HG03439 (cell line): ENCODE measurements around the gene ZFR.

ENCODE experiments used
- ATAC-seq: cut with Tn5 transposase; IDR thresholded peaks from one replicate; pipeline ENCODE4 v1.9.1; 2021; ENCODE audit warnings: mild to moderate bottlenecking, moderate library complexity; ENCODE audit not compliant: unreplicated experiment

Gene ZFR

GRCh38 chr5:32444431-32445286 lies at the start of gene ZFR:
TSS of gene ZFR (minus strand) at chr5:32444740. CDS start at chr5:32444658, 82 bp downstream.
- peak; percentile 85 for ATAC-seq

DNA sequence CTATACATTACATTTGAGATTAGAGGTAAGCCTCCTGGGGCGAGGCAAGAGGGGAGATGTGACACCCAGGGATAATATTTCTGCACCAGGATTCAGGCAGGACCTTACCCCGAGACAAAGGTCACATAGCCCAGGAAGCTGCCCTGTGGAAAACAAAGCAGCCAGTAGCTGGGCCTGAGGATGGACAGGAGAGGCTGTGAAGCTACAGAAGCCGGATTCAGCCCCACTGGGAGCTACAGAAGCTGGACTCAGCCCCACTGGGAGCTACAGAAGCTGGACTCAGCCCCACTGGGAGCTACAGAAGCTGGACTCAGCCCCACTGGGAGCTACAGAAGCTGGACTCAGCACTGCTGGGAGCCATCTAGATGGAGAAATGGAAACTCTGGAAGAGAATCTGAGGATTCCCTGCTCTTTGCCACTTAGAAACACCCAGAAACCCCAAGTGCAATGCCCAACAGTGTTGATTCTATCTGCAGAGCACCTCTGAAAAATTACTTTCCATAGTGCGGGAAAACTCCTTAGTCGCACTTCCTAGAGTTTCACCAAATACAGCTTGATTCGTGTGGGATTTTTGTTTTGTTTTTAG lies 46.5 kb upstream of the ZFR start:
- no peak for ATAC-seq

DNA sequence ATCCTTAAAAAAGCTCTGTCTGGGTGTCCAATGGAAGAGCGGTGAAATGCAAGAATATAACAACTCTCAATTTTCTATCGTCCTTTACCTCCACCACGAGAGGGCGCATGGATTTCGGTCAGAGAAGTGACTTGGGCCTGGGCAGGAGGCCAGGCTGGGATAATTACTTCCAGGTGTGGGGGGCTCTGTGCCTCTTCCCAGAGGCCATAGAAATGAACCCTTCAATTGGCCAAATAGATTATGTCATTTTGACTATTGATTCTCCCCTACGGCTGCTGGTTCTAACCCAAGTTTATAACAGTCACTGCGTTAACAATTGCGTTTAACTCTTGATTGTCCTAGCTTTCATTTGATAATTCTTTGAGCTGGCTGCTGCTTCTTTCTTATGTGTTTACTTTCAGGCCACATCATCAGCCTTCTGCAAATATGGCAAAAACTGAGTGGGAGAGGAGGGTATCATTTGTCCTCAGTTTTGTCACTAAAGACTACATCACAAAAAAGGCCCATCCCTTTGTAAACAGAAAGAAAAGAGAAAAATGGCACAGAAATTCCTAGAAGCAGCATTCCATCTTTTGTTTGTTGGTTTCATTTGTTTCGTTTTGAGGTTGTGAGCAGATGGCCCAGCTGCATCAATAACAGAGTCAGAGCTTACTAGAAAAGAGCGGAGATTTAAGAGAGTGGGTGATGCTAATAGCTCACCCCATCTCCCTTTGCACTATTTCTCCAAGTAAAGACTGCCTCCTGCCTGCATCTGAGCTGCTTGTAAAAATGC lies 45.4 kb upstream of the ZFR start:
- peak; percentile 49 for ATAC-seq

DNA sequence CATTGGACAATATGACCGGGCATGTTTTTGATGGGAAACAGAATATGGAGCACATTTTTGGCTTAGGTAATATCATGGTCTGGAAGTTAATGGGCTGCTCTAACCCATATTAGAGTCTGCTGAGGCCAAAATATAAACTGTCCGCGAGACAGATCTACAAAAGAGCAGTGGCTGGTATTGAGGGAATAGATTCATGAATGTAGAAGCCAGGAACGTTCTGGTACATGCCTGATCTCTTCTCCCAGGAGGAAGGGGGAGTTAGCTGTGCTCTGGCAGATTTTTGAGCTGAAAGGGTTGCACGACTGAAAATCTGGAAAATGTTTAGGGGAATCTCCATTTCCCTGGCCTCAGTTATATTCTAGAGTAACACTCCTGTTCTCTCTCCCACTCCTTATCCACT lies 42.9 kb upstream of the ZFR start:
- no peak for ATAC-seq

GRCh38 chr5:32487008-32487407 lies 42.5 kb upstream of the ZFR start:
- ATAC-seq: no peak

- no peak for ATAC-seq
These were observed 37.7 kb upstream of the ZFR start for GRCh38 chr5:32482193-32482592.

DNA sequence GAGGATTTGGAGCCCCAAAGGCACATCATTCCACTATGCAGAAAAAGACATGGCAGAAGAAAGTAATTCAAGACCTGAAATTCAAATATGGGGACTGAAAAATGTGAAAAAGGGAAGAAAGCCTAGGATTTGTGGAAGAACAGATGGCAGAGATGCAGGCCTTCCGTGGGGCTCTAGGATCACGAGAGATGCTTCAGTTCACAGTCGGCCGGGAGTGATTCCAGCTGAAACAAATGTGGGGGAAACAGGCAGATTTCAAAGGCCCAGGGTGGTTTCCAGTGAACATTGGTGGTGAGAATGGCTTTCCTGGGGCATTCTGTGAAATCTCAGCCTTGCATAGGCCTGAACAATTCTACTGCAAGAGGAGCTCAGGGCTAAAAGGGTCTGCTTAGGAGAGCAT lies 34.6 kb upstream of the ZFR start:
- no peak for ATAC-seq

GRCh38 chr5:32476891-32477290 lies 32.4 kb upstream of the ZFR start:
- no peak for ATAC-seq

GRCh38 chr5:32475334-32476097 lies 31.0 kb upstream of the ZFR start:
- no peak for ATAC-seq

GRCh38 chr5:32474209-32474854 lies 29.8 kb upstream of the ZFR start:
- no peak for ATAC-seq

GRCh38 chr5:32473072-32473471 lies 28.5 kb upstream of the ZFR start:
- ATAC-seq: no peak

DNA sequence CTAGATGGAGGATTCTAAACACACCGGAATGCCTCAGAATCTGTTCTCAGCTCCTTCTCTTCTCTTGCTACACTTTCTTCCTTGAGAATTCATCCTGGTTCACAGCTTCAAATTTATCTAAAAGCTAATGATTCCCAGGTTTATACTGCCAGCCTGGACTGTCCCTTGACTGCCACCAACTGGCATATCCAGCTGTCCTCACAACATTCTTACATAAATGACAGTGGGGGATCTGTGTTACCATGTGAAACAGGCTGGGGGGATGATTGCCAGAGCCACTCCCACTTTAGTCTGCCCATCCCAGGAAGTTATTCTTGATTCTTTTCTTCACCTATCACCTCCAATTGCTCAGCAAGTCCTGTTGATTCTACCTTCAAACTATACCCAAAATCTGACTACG lies 27.2 kb upstream of the ZFR start:
- ATAC-seq: no peak

DNA sequence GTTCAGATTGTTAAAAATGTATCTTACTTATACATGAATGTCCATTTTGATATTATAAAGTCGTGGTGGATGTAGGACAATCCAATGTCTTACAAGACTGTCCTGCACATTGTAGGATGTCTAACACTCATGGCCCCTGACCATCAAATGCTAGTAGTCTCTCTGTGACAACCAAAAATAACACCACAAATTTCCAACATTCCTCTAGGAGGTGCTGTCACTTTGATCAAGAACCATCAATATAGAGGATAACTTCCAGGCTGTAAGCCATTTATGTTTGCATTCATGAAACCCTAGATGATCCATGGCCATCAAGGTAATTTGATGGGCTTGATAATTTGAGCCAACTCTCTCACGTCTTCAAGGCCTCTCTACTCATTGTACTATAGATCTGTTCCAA lies 20.5 kb upstream of the ZFR start:
- no peak for ATAC-seq

DNA sequence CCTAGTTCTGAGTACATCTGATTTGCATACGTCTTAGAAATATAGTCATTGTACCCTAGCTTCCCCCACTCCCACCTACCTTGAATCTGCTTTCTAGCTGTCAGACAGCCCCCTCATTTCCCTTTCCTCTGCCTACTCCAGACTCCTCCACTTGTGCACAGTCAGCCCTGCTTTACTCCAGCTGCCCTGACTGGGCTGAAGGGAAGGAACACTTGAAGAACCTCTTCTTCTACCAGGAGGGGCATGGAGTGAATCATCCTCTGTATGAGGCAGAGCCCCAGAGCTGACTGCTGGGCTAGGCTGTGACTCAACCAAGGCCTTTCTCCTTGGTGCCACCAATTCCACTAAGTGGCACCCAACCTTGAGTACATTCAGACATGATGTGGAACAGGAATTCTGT lies 18.1 kb upstream of the ZFR start:
- ATAC-seq: no peak

DNA sequence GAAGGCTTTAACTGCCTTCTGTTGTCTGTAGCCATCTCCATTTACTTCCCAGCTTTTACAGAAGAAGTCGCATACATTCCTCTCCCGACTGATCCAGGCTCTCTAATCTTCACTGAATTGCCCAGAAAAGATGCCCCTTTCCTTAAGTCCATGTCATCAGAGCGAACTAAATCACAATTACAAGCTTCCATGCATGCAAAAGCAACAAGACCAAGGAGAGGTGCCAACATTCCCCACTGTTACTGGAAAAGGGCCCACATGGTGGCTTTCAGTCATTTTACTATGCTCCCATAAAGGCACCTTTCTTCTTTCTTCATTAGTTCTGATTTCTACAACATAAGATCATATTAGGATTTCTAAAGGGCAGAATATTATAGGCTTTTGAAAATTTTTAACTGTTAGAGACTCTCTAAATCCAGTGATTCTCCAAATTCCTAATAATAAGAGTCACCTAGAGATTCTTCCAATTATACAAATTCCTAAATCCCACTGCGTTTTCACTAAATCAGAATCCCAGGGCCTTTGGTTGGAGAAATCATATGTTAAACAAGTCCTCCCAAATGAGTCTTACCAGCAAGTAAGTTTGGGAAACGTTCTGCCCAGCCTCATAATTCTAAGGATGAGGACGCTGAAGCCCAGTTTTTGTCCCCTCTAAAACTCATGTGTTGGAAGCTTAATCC lies 17.0 kb upstream of the ZFR start:
- no peak for ATAC-seq

DNA sequence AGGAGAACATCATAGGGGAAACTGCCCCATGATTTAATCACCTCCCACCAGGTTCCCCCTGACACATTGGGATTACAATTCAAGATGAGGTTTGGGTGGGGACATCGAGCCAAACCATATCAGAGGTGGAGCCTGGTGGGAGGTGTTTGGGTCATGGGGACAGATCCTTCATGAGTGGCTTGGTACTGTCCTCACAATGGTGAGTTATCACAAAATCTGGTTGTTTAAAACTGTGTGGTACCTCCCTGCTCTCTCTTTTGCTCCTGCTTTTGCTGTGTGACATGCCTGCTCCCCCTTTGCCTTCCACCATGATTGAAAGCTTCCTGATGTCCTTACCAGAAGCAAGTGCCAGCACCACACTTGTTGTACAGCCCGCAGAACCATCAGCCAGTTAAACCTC lies 16.2 kb upstream of the ZFR start:
- ATAC-seq: no peak

DNA sequence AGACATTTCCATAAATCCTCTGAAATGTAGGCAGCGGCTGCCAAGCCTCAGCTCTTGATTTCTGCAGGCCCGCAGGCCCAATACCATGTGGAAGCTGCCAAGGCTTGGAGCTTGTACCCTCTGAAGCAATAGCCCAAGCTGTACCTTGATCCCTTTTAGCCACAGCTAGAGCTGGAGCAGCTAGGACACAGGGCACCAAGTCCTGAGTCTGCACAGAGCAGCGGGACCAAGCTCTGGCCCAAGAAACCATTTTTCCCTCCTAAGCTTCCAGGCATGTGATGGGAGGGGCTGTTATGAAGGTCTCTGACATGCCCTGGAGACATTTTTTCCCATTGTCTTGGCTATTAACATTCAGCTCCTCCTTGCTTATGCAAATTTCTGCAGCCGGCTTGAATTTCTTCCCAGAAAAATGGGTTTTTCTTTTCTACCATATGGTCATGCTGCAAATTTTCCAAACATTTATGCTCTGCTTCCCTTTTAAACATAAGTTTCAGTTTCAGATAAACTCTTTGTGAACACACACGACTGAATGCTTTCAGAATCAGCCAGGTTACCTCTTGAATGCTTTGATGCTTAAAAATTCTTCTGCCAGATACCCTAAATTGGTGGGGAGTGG lies 14.4 kb upstream of the ZFR start:
- no peak for ATAC-seq

DNA sequence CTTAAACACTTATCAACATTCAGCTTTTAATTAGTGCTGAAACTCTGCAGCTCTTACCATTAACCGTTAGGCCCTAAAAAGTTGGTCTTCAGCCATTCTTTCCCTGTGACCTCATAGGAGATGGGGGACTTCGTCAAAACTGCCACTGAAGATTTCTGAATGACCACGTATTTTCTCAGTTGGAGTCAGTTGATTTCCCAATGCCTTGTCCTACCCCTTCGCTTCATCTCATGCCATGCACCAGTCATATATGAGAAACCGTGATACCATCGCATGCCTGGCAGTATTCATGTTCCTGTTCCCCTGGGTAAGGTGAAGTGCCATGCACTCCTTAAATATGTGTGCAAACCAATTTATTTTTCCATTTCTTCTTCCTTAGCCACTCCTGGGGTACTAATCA lies 10.8 kb upstream of the ZFR start:
- ATAC-seq: no peak

DNA sequence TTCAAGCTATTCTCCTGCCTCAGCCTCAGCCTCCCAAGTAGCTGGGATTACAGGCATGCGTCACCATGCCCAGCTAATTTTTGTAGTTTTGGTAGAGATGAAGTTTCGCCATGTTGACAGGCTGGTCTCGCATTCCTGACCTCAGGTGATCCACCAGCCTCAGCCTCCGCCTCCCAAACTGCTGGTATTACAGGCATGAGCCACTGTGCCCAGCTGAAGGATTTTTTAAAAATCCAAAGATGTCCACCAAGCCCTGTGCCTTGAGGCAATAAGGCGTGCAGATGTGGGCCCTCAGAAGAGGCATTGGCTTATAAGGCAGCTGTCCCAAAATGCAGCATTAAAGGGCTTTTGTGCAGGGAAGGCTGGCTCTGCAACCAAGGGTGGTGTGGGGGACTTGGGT lies 10.3 kb upstream of the ZFR start:
- ATAC-seq: no peak

DNA sequence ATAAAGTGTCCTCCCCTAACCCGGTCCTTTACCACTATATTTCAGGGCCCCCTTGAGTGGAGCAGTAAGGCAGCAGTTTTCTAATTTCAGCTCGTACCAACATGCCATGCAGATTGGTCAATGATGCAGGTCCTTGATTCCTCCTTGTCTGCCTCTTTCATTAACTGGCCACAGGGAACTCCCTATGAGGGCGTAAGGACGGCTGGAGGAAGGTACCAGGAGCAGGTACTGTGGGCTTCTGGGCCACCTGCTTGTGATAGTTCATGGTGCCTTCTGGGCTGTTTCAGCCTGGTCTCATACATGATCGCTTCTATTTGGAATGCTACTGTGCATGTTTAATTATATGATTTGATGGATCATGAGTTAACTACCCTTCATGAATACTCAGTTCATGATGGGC lies 9.4 kb upstream of the ZFR start:
- ATAC-seq: no peak
